SK-N-SH (cell line): ENCODE data around the gene CCDC122. TPM values are rescaled to one million over a fixed set of nuclear protein-coding genes. Genes with fewer than 3 reads are reported as not detected.

Experiments
- CTCF ChIA-PET: fragments of 300-600, 350-600 bp; formaldehyde crosslinking; extraction: SDS; loops from one replicate; lab custom pipeline; 2021; lab: Yijun Ruan, JAX
- POLR2A ChIA-PET: fragments of 350-600 bp; sonication (Branson Sonifier 250); formaldehyde crosslinking; extraction: SDS; loops from one replicate; lab custom pipeline; 2020; ENCODE audit warnings: antibody characterized with exemption, inconsistent platforms; lab: Yijun Ruan, JAX
- DNase-seq: peaks from one replicate; pipeline ENCODE4 v3.0.0; 2012
- H2AFZ ChIP-seq: fragments of 200-600 bp; sonication (generic); 2 replicates; pipeline ENCODE4 v1.8.1; 2016; ENCODE audit warnings: antibody characterized with exemption, mild to moderate bottlenecking, low read depth
- H3F3A ChIP-seq: fragments of 200-600 bp; sonication (generic); replicated peaks from 2 replicates; pipeline ENCODE3; 2016; ENCODE audit warnings: antibody characterized with exemption, mild to moderate bottlenecking; ENCODE audit not compliant: insufficient read depth
- H3K27ac ChIP-seq, 2 experiments: fragments of 200-500 bp in 1 of 2; fragments of 200-600 bp in 1 of 2; sonication (Bioruptor generic) in 1 of 2; sonication (generic), shearing (Covaris generic) in 1 of 2; 2 replicates each; pipeline versions ENCODE4 v1.5.1 to v1.6.1; 2014 to 2016; ENCODE audit warnings: low read depth in 2 of 2, inconsistent platforms in 1 of 2, low read length in 1 of 2, mild to moderate bottlenecking in 1 of 2, mixed read lengths in 1 of 2
- H3K27me3 ChIP-seq: fragments of 200-600 bp; sonication (generic), shearing (Covaris generic); 2 replicates; pipeline ENCODE4 v1.6.1; 2016; ENCODE audit warnings: mixed run types; ENCODE audit not compliant: insufficient read depth
- H3K36me3 ChIP-seq, 2 experiments: fragments of 200-500 bp in 1 of 2; fragments of 200-600 bp in 1 of 2; sonication (Bioruptor generic) in 1 of 2; sonication (generic) in 1 of 2; replicated peaks in 1 of 2; 2 replicates each; pipeline versions ENCODE3 to v1.5.1; 2014 to 2016; ENCODE audit warnings: low read length in 1 of 2, mild to moderate bottlenecking in 1 of 2; ENCODE audit not compliant: insufficient read depth in 2 of 2, control insufficient read depth in 1 of 2
- H3K4me1 ChIP-seq, 2 experiments: fragments of 200-500 bp in 1 of 2; fragments of 200-600 bp in 1 of 2; sonication (Bioruptor generic) in 1 of 2; sonication (generic), shearing (Covaris generic) in 1 of 2; 2 replicates each; pipeline versions ENCODE4 v1.5.1 to v1.6.1; 2014 to 2016; ENCODE audit warnings: low read depth in 1 of 2, low read length in 1 of 2, mixed run types in 1 of 2; ENCODE audit not compliant: insufficient read depth in 2 of 2, control insufficient read depth in 1 of 2
- H3K4me2 ChIP-seq: fragments of 200-600 bp; sonication (generic), shearing (Covaris generic); 2 replicates; pipeline ENCODE4 v1.6.1; 2017; ENCODE audit warnings: mixed run types
- H3K4me3 ChIP-seq, 2 experiments: fragments of 200-500 bp in 1 of 2; fragments of 200-600 bp in 1 of 2; sonication (Bioruptor generic) in 1 of 2; sonication (generic), shearing (Covaris generic) in 1 of 2; 2 replicates each; pipeline versions ENCODE4 v1.5.1 to v1.8.1; 2014 to 2016; ENCODE audit warnings: low read depth in 2 of 2, inconsistent platforms in 1 of 2, low read length in 1 of 2, mild to moderate bottlenecking in 1 of 2, mixed read lengths in 1 of 2, moderate library complexity in 1 of 2
- H3K79me2 ChIP-seq: fragments of 200-600 bp; sonication (generic); 2 replicates; pipeline ENCODE4 v1.8.1; 2017; ENCODE audit warnings: mild to moderate bottlenecking; ENCODE audit not compliant: insufficient read depth
- H3K9ac ChIP-seq: fragments of 200-600 bp; sonication (generic); 2 replicates; pipeline ENCODE4 v1.6.1; 2017; ENCODE audit warnings: mixed run types
- H3K9me2 ChIP-seq: fragments of 200-600 bp; sonication (generic); 2 replicates; pipeline ENCODE4 v1.6.1; 2017; ENCODE audit warnings: mixed run types
- H3K9me3 ChIP-seq: fragments of 200-600 bp; sonication (generic); 2 replicates; pipeline ENCODE4 v1.6.1; 2017; ENCODE audit warnings: mixed run types, mild to moderate bottlenecking, moderate library complexity
- H4K20me1 ChIP-seq: fragments of 200-600 bp; sonication (generic); 2 replicates; pipeline ENCODE4 v1.6.1; 2017; ENCODE audit warnings: mild to moderate bottlenecking, mixed run types; ENCODE audit not compliant: insufficient read depth
- CHD2 ChIP-seq: fragments of 150-350 bp; IDR thresholded peaks from 2 replicates; pipeline ENCODE4 v1.6.1; 2018; ENCODE audit warnings: low read length; ENCODE audit not compliant: partially characterized antibody
- ELF1 ChIP-seq: IDR thresholded peaks from 2 replicates; pipeline ENCODE4 v1.4.0; 2012
- EP300 ChIP-seq, 2 experiments: IDR thresholded peaks; 2 replicates each; pipeline versions ENCODE4 v1.4.0 to v1.6.1; 2012; ENCODE audit warnings: borderline replicate concordance in 1 of 2, low read depth in 1 of 2, low read length in 1 of 2
- FOSL2 ChIP-seq: IDR thresholded peaks from 2 replicates; pipeline ENCODE4 v1.4.0; 2012; ENCODE audit warnings: low read depth, mild to moderate bottlenecking, moderate library complexity, borderline replicate concordance
- FOXJ3 ChIP-seq: sonication (generic); formaldehyde crosslinking; IDR thresholded peaks from 2 replicates; pipeline ENCODE4 v1.5.1; 2020; ENCODE audit warnings: mild to moderate bottlenecking, missing genetic modification reagents
- GABPA ChIP-seq: IDR thresholded peaks from 2 replicates; pipeline ENCODE4 v1.4.0; 2012; ENCODE audit warnings: low read depth, mild to moderate bottlenecking
- JUND ChIP-seq: IDR thresholded peaks from 2 replicates; pipeline ENCODE4 v1.4.0; 2012
- MAX ChIP-seq: IDR thresholded peaks from 2 replicates; pipeline ENCODE4 v1.4.0; 2012; ENCODE audit warnings: low read depth
- MXI1 ChIP-seq: IDR thresholded peaks from 2 replicates; pipeline ENCODE4 v1.6.1; 2012; ENCODE audit warnings: mild to moderate bottlenecking, low read depth, low read length, improper control_type of control experiment
- NFIC ChIP-seq: IDR thresholded peaks from 2 replicates; pipeline ENCODE4 v1.4.0; 2012; ENCODE audit warnings: borderline replicate concordance
- NRF1 ChIP-seq: IDR thresholded peaks from 2 replicates; pipeline ENCODE4 v1.6.1; 2012; ENCODE audit warnings: low read depth, mild to moderate bottlenecking, low read length
- RCOR1 ChIP-seq: fragments of 150-350 bp; IDR thresholded peaks from 2 replicates; pipeline ENCODE4 v1.6.1; 2017; ENCODE audit warnings: antibody characterized with exemption, low read length
- RXRA ChIP-seq: IDR thresholded peaks from 2 replicates; pipeline ENCODE4 v1.4.0; 2012; ENCODE audit warnings: low read depth, mild to moderate bottlenecking, borderline replicate concordance
- SMC3 ChIP-seq: IDR thresholded peaks from 2 replicates; pipeline ENCODE4 v1.6.1; 2012; ENCODE audit warnings: low read depth, low read length, improper control_type of control experiment
- TEAD4 ChIP-seq: IDR thresholded peaks from 2 replicates; pipeline ENCODE4 v1.4.0; 2012; ENCODE audit warnings: mild to moderate bottlenecking, borderline replicate concordance; ENCODE audit not compliant: insufficient read depth
- WGBS: methylation state at CpG from one replicate; pipeline ENCODE4 v1.1.6; 2017; ENCODE audit warnings: low lambda C conversion rate; 5-methylcytosine and 5-hydroxymethylcytosine counted together
- polyA plus RNA-seq, 3 experiments: library from polyadenylated mRNA; depleted of rRNA; stranded (reverse); fragments of >200 nt; gene quantifications; 2 replicates each; pipeline ENCODE4 v1.2.3, GENCODE V29; 2012
- TF ChIP-seq, protein P1 (sequence below): IDR thresholded peaks from 2 replicates; pipeline ENCODE4; 2012
- TF ChIP-seq, protein P2 (sequence below): IDR thresholded peaks from 2 replicates; pipeline ENCODE4 v1.4.0; 2012; ENCODE audit warnings: low read depth, borderline replicate concordance

The CCDC122 gene
- polyA plus RNA-seq, 1 of the 3 experiments (the other 2 are of a cell fraction): 1.4 TPM

DNA sequence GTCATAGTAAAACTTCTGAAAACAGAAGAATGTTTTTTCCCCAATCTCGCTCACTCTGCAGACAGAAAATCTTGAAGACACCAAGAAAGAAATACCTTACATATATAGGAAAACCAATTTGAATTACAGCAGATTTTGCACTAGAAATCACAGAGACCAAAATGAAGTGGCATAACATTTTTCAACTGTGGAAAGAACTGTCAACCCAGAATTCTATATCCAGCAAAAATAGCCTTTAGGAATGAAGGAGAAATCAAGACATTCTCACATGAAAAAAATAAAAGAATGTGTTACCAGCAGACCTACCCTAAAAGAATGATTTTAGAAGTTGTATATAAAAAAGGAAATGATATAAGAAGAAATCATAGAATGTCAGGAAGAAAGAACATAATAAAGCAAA, 28.7 kb downstream of the CCDC122 start:
- no peak overlapping the region for H3K4me3 ChIP-seq
- no peak overlapping the region for H3K4me2 ChIP-seq
- H3F3A ChIP-seq: peaks cover 5% of the 10 kb centered on the region
- no peak for DNase-seq
- H3K4me1 ChIP-seq: peaks cover 0 to 6% of the 10 kb centered on the region in 2 experiments; a peak in 1 of 4 replicates
- ChIA-PET CTCF (interaction anchor here (1.4 kb wide), 1 partner anchor 10 kb away, joined by 3 read pairs; no protein-coding TSS in a partner anchor), POLR2A (no interaction called here)
- H3K9me3 ChIP-seq: peaks cover 29% of the 10 kb centered on the region
- no peak overlapping the region for H3K9ac ChIP-seq
- peaks cover 0 to 53% of the 10 kb centered on the region in 2 experiments for H3K36me3 ChIP-seq
- no peaks in the 10 kb centered on the region for H4K20me1 ChIP-seq
- no peaks in the 10 kb centered on the region for H3K27me3 ChIP-seq
- H3K27ac ChIP-seq: no peak overlapping the region
- H3K79me2 ChIP-seq: peaks cover 2% of the 10 kb centered on the region; the same call in 1 of the 2 replicates
- no peaks in the 10 kb centered on the region for H3K9me2 ChIP-seq
- no peak for TF ChIP-seq MAX
- no peak for TF ChIP-seq RXRA
- no peak for TF ChIP-seq CHD2
- TF ChIP-seq GABPA: no peak
- no peak for TF ChIP-seq TEAD4
- TF ChIP-seq NRF1: no peak
- no peak for TF ChIP-seq NFIC
- no peak for TF ChIP-seq RCOR1
- TF ChIP-seq, protein P1, sequence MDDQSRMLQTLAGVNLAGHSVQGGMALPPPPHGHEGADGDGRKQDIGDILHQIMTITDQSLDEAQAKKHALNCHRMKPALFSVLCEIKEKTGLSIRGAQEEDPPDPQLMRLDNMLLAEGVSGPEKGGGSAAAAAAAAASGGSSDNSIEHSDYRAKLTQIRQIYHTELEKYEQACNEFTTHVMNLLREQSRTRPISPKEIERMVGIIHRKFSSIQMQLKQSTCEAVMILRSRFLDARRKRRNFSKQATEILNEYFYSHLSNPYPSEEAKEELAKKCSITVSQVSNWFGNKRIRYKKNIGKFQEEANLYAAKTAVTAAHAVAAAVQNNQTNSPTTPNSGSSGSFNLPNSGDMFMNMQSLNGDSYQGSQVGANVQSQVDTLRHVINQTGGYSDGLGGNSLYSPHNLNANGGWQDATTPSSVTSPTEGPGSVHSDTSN: no peak
- TF ChIP-seq EP300 (IDR thresholded peaks at IDR 0.05; ENCODE audit: borderline replicate concordance in 1 of 2, low read depth in 1 of 2, low read length in 1 of 2): no peak
- no peak for TF ChIP-seq FOXJ3
- TF ChIP-seq, protein P2, sequence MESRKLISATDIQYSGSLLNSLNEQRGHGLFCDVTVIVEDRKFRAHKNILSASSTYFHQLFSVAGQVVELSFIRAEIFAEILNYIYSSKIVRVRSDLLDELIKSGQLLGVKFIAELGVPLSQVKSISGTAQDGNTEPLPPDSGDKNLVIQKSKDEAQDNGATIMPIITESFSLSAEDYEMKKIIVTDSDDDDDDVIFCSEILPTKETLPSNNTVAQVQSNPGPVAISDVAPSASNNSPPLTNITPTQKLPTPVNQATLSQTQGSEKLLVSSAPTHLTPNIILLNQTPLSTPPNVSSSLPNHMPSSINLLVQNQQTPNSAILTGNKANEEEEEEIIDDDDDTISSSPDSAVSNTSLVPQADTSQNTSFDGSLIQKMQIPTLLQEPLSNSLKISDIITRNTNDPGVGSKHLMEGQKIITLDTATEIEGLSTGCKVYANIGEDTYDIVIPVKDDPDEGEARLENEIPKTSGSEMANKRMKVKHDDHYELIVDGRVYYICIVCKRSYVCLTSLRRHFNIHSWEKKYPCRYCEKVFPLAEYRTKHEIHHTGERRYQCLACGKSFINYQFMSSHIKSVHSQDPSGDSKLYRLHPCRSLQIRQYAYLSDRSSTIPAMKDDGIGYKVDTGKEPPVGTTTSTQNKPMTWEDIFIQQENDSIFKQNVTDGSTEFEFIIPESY: no peak
- no peak for TF ChIP-seq ELF1
- no peak overlapping the region for H2AFZ ChIP-seq
- WGBS: 88% methylated on average over 1 of the region's 1 CpG

- H3K9ac ChIP-seq: no peak overlapping the region
- POLR2A ChIA-PET: no interaction called here
- no peak overlapping the region for H2AFZ ChIP-seq
- H4K20me1 ChIP-seq: no peaks in the 10 kb centered on the region
- TF ChIP-seq MXI1: no peak
- TF ChIP-seq FOSL2: peak; percentile 42; the same call in 1 of the 2 replicates
- TF ChIP-seq JUND: 0 out of 2 replicates have a peak, but pooled peaks have one; percentile 28
- no peak for TF ChIP-seq NRF1
- no peak for TF ChIP-seq GABPA
- TF ChIP-seq TEAD4: no peak
- TF ChIP-seq SMC3: no peak
- TF ChIP-seq ELF1: no peak
- no peak for TF ChIP-seq MAX
- no peaks in the 10 kb centered on the region for H3K27me3 ChIP-seq
- CTCF ChIA-PET: interaction anchor here (0.9 to 2.0 kb wide), 3 partner anchors 13 to 44 kb away, joined by 3 to 5 read pairs (median 3); no protein-coding TSS in a partner anchor
- no peak overlapping the region for H3K4me2 ChIP-seq
- WGBS: 100% methylated on average over 1 of the region's 1 CpG
- no peak overlapping the region for H3K27ac ChIP-seq
- H3K36me3 ChIP-seq: peaks cover 3 to 61% of the 10 kb centered on the region in 2 experiments
- H3F3A ChIP-seq: peaks cover 11% of the 10 kb centered on the region
- H3K4me1 ChIP-seq: peaks cover 0 to 6% of the 10 kb centered on the region in 2 experiments; a peak in 1 of 4 replicates
- no peak for DNase-seq
- no peaks in the 10 kb centered on the region; the same call in 1 of the 2 replicates for H3K9me2 ChIP-seq
- peaks cover 19% of the 10 kb centered on the region for H3K9me3 ChIP-seq
- H3K4me3 ChIP-seq: no peak overlapping the region
- H3K79me2 ChIP-seq: no peaks in the 10 kb centered on the region; the same call in 1 of the 2 replicates
These were observed 31.4 kb downstream of the CCDC122 start for GRCh38 chr13:43848001-43848649.
